Gastrocnemius medialis (tissue), 4 donors: Measurements from ENCODE around the gene MYLK2.

Source experiments
- CTCF ChIP-seq, 5 experiments: fragments of 450-650 bp in 3 of 5; fragments of 200-600 bp in 2 of 5; sonication (generic) in 2 of 5; IDR thresholded peaks in 4 of 5; conservative IDR thresholded peaks in 1 of 5; 1 replicate in 4 of 5; 2 replicates in 1 of 5; pipeline ENCODE4 v1.5.1; 2016 to 2019; ENCODE audit warnings: antibody characterized with exemption in 5 of 5, mild to moderate bottlenecking in 3 of 5, moderate library complexity in 3 of 5
- POLR2A ChIP-seq, 2 donors: fragments of 450-650 bp; IDR thresholded peaks; one replicate each; pipeline ENCODE4 v1.6.1; 2017; ENCODE audit warnings: antibody characterized with exemption in 2 of 2, mild to moderate bottlenecking in 2 of 2, moderate library complexity in 2 of 2

- no peak for TF ChIP-seq POLR2A (IDR thresholded peaks at IDR 0.05)
- no peak for TF ChIP-seq CTCF (IDR thresholded peaks at IDR 0.05 in 4 of 5, conservative IDR thresholded peaks at IDR 0.05 in 1 of 5)
Measured at GRCh38 chr20:31857861-31858759, 39.0 kb downstream of the MYLK2 start.
